HG03175 (cell line): ENCODE data around the gene KYAT1.
A peak's percentile ranks its signal among the peaks of the same experiment; 100 is the strongest.

Experiments used
- ATAC-seq: cut with Tn5 transposase; IDR thresholded peaks from one replicate; pipeline ENCODE4 v1.9.1; 2021; ENCODE audit warnings: mild to moderate bottlenecking, moderate library complexity; ENCODE audit not compliant: unreplicated experiment

KYAT1 gene

DNA sequence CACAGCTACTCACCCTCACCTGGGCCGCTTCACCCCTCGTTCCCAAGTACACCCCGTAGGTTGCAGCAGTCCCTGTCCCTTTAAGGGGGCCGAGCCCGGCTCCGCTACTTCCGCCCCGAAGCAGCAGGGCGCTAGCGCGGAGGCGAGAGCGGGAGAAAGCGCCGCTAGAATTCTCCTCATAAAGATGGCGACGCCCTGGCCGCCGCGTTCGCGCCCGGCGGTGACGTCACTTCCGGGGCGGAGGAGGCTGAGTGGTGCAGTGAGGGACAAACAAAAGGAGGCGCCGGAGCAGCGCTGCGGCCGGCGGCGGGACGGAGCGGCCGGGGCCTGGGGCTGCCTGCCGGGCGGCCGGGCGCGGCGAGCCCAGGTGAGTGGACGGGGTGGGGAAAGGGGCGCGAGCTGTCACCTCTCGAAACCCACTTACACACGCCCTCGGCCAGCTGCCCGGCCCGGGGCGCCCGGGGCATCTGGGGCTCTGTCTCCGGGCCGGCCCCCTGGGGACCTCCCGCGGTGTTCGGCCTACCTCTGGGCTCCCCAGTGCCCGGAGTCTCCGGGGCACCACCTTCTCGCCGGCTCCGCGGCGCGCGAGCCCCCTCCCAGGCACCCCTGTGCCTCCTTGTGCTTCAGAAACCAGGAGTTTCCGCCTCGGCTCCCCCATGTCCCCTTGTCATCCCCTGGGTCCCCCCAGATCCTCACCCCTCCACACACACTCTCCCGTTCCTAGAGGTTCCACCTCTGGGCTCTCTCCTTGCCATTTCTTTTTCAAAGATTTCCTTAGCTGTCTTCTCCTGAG is at the start of gene KYAT1, which contains the start of gene LRRC8A:
KYAT1 (minus strand) TSS at position 67 of the 793 bp plus-strand sequence. CDS start 36,545 bp downstream, outside the sequence.
LRRC8A (plus strand) TSS at position 250 of the 793 bp plus-strand sequence. CDS start 25,032 bp downstream, outside the sequence.
- ATAC-seq = peak; percentile 92

GRCh38 chr9:128929560-128929959 is 47.8 kb upstream of the KYAT1 start:
- ATAC-seq = no peak

- ATAC-seq = no peak
These were observed 46.9 kb upstream of the KYAT1 start for GRCh38 chr9:128928624-128929023.

- no peak for ATAC-seq
These were observed 46.1 kb upstream of the KYAT1 start for GRCh38 chr9:128927731-128928411.

- ATAC-seq = no peak
These were observed 41.7 kb upstream of the KYAT1 start for GRCh38 chr9:128923493-128923883.

GRCh38 chr9:128921881-128922763 is 40.4 kb upstream of the KYAT1 start:
- ATAC-seq = no peak

DNA sequence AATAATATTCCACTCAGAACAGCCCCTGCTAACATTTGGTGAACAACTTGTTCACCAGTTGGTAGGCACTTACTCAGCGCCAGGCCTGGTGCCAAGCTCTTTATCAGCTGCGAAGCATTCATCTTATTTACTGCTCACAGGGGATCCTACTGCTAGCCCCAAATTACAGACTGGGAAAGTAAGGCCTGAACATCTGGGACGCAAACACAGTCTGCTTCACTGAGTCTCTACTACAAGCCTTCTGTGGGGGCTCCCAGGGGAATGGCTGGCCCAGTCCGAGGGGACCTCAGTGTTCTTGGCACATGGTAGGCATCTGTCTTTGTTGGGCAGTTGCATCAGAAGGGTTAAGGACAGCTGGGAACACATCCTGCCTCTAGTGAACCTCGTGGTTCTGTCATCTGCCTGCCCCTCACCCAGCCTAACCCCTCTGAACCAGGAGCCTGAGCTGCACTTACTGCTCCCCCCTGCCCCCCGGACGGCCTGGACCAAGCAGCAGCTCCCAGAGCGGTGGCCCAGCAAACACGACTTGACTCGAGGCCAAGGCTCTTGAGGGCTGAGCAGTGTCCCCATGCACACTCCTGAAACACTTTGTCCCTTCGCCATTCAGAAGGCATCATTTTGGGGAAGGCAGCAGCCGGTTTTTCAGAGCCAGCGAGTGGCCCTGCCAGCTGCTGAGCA is 38.8 kb upstream of the KYAT1 start, which contains the start of gene PHYHD1:
PHYHD1 (plus strand) TSS at position 602 of the 678 bp plus-strand sequence. CDS start 1,342 bp downstream, outside the sequence.
- ATAC-seq = no peak

DNA sequence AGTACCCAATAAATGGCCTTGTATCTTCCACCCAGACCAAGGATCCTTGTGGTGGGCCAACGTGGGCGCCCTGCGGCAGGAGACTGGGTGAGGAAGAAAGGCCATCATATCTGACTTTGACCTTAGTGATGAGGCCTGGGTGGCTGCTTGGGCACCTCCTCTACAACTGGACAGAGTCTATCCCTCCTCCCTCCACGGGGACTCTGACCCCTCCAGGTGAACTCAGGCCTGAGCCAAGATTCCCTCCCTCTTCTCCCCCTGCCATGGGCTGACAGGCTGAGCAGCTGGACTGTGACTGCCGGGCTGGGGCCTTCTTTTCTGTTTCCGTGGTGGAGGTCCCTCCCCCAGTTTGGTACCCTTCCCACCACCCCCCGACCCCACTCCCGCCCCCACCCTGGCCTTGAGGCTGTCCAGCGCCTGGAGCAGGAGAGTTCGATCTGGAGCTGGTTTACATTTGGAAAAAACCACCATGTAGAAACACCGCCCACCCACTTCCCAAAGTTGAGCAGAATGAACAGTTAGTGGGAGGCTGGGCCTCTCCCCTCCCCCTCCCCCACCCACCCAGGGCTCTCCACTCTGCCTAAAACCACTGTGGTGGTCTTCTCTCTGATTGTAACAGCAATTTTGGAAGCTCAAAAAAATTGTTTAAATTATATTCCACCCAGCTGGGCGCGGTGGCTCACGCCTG is 37.8 kb upstream of the KYAT1 start:
- no peak for ATAC-seq

DNA sequence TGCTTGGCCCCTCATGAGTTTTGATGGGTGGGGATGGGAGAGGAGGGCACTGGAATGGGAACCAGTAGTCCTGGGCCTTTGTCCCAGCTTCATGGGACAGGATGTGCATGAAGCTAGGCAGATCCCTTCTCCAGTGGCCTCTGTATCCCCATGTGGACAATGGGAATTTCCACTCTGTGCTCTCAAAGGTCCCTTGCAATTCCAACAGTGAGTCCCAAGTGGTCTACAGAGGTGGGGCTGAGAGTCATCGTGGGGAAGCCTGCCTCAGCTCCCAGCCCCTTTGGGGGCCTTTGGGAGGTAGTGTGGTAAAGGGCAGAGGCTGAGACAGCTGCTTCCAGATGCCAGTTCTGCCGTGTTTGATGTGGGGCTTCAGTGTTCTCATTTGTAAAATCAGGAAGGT is 37.2 kb upstream of the KYAT1 start:
- no peak for ATAC-seq

DNA sequence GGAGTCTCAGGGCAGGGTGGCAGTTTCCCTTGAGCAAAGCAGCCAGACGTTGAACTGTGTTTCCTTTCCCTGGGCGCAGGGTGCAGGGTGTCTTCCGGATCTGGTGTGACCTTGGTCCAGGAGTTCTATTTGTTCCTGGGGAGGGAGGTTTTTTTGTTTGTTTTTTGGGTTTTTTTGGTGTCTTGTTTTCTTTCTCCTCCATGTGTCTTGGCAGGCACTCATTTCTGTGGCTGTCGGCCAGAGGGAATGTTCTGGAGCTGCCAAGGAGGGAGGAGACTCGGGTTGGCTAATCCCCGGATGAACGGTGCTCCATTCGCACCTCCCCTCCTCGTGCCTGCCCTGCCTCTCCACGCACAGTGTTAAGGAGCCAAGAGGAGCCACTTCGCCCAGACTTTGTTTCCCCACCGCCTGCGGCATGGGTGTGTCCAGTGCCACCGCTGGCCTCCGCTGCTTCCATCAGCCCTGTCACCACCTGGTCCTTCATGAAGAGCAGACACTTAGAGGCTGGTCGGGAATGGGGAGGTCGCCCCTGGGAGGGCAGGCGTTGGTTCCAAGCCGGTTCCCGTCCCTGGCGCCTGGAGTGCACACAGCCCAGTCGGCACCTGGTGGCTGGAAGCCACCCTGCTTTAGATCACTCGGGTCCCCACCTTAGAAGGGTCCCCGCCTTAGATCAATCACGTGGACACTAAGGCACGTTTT is 35.5 kb upstream of the KYAT1 start:
- no peak for ATAC-seq

DNA sequence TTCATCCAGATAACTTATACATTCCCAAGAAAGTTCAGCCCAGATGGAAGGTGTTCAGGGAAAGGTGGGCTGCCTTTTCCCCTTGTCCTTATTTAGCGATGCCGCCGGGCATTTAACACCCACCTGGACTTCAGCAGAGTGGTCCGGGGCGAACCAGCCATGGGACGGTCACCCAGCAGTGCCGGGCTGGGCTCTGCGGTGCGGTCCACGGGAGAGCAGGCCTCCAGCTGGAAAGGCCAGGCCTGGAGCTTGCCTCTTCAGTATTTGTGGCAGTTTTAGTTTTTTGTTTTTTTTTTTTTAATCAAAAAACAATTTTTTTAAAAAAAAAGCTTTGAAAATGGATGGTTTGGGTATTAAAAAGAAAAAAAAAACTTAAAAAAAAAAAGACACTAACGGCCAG is 35.0 kb upstream of the KYAT1 start:
- no peak for ATAC-seq

DNA sequence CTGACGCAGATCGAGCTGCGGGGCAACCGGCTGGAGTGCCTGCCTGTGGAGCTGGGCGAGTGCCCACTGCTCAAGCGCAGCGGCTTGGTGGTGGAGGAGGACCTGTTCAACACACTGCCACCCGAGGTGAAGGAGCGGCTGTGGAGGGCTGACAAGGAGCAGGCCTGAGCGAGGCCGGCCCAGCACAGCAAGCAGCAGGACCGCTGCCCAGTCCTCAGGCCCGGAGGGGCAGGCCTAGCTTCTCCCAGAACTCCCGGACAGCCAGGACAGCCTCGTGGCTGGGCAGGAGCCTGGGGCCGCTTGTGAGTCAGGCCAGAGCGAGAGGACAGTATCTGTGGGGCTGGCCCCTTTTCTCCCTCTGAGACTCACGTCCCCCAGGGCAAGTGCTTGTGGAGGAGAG is 34.5 kb upstream of the KYAT1 start:
- no peak for ATAC-seq

- no peak for ATAC-seq
These were observed 32.4 kb upstream of the KYAT1 start for GRCh38 chr9:128913995-128914772.

- ATAC-seq = no peak
These were observed 31.5 kb upstream of the KYAT1 start for GRCh38 chr9:128913048-128913900.

DNA sequence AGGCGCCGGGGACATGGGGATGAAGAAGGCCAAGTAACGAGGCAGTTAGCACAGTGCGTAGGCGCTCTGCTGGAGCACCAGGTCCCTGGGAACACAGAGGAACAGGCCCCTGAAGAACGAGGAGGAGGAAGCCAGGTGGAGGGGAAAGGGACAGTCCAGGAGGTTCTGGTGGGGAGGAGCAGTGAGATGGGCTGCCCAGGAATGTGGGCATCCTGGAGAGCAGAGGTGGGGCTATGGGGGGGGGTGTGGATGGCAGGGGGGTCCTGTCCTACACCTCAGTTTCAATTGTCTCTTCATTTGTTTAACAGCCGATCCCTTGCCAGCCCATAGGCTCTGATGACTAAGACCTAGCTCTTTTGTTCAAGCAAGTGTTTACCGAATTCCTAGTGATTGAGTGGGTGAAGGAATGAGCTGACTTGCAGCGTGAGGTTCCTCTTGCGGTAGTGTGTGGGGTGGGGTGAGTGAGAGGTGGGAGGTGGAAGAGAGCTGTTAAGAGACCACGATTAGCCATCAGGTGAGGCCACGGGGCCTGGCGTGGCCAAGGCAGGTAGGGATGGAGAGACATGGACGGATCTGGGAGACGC is 30.6 kb upstream of the KYAT1 start:
- no peak for ATAC-seq

DNA sequence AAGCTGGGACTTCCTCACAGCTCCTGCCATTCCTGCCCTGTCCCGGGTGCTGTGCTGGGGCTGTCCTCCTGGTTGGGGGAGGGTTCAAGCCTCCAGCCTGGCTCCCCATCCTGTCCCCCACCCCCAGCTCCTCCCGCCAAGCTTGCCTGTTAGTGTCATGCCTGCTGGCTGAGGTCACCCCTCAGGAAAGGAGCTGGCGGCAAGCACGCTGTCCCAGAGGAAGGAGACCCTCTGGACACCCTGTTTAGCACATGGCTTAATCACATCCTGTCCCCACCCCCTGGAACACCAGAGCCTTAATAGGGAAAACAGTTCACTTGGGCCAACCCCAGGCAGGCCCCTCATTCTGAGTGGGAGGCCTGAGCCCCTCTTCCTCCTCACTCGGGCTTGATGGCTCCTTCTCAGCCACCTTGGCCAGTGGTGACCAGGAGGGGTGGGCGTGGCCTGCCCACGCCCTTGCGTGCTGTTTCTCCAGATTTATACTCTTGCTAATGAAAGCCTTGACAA is 29.8 kb upstream of the KYAT1 start:
- ATAC-seq = no peak

DNA sequence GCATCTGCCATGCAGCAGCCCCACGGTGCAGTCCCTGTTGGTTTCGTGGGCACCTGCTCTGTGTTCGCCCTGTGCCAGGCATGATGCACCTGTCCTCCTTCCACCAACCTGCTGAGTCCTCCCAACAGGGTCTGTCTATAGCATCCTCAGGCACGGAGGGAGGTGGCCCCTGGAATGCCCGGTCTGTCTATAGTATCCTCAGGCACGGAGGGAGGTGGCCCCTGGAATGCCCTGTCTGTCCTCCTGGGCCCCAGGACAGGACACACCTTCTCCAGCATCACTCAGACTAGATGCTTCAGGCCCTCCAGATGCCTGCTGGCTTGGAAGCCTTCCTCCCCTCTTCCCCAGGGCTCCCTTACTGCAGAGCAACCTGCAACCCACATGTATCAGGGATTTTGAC is 29.2 kb upstream of the KYAT1 start:
- no peak for ATAC-seq
